ENCODE data around the gene NR6A1.

DNA sequence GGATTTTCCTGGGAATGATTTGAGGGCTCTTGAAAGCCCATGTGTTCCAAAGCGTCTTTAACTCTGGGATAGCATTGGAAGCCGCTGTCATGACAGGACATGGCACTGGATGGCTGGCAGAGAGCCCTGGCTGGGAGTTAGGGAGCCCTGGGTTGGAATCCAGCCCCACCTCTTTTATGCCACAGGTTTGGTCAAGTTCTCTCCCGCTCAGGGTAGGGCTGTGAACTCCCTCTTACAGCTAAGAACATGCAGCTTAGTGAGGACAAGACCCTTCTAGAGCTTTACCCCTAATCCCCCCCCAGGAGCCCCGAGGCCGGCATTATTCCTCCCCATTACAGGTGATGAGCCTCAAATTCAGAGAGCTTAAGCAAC is 43.0 kb upstream of the NR6A1 start:
- no peak for TF ChIP-seq POLR2A (IDR thresholded peaks at IDR 0.05; ENCODE audit: low read length)
- TF ChIP-seq GATA1 (IDR thresholded peaks at IDR 0.05; ENCODE audit: low read depth, low read length): no peak
